BE2C (cell line): ENCODE data around the gene EXOSC10.
"Not testable (repeated sequence)": the region's sequence is repeated elsewhere in the genome, so short reads cannot be mapped to it uniquely, and the experiment has no call there.

Source experiments
- DNase-seq: peaks from one replicate; pipeline ENCODE4 v3.0.0-alpha.2; 2020
- H3K27me3 ChIP-seq: fragments of 250-450 bp; sonication (Bioruptor Pico); 2 replicates; pipeline ENCODE4 v1.5.1; 2020; ENCODE audit warnings: mild to moderate bottlenecking
- H3K36me3 ChIP-seq: fragments of 250-450 bp; sonication (Bioruptor Pico); 2 replicates; pipeline ENCODE4 v1.5.1; 2020; ENCODE audit warnings: mild to moderate bottlenecking
- H3K4me1 ChIP-seq: fragments of 250-450 bp; sonication (Bioruptor Pico); 2 replicates; pipeline ENCODE4 v1.5.1; 2020
- H3K4me3 ChIP-seq: 2 replicates; pipeline ENCODE4 v1.5.1; 2011; ENCODE audit warnings: low read depth, low read length
- H3K9me3 ChIP-seq: fragments of 250-450 bp; sonication (Bioruptor Pico); 2 replicates; pipeline ENCODE4 v1.5.1; 2020
- TF ChIP-seq, protein P1 (sequence below): IDR thresholded peaks from 2 replicates; pipeline ENCODE4 v1.5.1; 2012; ENCODE audit warnings: mild to moderate bottlenecking, low read depth, low read length

Gene EXOSC10

DNA sequence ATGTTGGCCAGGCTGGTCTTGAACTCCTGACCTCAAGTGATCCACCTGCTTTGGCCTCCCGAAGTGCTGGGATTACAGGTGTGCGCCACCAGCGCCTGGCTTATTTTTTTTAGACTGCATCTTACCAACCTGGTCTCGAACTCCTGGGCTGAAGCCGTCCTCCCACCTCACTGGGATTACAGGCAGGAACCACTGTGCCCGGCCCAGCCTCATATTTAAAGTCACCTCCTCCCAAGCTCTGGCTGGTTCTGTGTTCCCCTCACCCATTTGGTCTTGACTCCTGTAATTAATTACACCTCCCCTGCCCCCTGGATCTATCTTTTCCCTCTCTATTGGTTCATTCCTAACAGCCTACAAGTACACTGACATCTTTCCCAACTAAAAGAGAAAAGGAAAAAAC lies 1.7 kb upstream of the EXOSC10 start:
- TF ChIP-seq, protein P1, sequence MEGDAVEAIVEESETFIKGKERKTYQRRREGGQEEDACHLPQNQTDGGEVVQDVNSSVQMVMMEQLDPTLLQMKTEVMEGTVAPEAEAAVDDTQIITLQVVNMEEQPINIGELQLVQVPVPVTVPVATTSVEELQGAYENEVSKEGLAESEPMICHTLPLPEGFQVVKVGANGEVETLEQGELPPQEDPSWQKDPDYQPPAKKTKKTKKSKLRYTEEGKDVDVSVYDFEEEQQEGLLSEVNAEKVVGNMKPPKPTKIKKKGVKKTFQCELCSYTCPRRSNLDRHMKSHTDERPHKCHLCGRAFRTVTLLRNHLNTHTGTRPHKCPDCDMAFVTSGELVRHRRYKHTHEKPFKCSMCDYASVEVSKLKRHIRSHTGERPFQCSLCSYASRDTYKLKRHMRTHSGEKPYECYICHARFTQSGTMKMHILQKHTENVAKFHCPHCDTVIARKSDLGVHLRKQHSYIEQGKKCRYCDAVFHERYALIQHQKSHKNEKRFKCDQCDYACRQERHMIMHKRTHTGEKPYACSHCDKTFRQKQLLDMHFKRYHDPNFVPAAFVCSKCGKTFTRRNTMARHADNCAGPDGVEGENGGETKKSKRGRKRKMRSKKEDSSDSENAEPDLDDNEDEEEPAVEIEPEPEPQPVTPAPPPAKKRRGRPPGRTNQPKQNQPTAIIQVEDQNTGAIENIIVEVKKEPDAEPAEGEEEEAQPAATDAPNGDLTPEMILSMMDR, result no peak
- no peak overlapping the region for H3K4me3 ChIP-seq
- H3K9me3 ChIP-seq, result no peaks in the 10 kb centered on the region
- H3K36me3 ChIP-seq, result peaks cover 5% of the 10 kb centered on the region
- no peak for DNase-seq
- H3K27me3 ChIP-seq, result no peaks in the 10 kb centered on the region
- H3K4me1 ChIP-seq, result no peaks in the 10 kb centered on the region

DNA sequence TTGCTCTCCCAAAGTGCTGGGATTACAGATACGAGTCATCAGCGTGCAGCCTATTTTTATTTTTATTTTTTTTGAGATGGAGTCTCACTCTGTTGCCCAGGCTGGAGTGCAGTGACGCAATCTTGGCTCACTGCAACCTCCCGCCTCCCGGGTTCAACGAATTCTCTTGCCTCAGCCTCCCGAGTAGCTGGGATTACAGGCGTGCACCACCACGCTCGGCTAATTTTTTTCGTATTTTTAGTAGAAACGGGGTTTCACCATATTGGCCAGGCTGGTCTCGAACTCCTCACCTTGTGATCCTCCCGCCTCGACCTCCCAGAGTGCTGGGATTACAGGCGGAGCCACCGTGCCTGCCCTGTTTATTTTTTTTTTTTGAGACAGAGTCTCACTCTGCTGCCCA lies 1.1 kb upstream of the EXOSC10 start:
- DNase-seq, H3K36me3 ChIP-seq, H3K27me3 ChIP-seq, H3K4me3 ChIP-seq, H3K9me3 ChIP-seq, H3K4me1 ChIP-seq: not testable (repeated sequence)

DNA sequence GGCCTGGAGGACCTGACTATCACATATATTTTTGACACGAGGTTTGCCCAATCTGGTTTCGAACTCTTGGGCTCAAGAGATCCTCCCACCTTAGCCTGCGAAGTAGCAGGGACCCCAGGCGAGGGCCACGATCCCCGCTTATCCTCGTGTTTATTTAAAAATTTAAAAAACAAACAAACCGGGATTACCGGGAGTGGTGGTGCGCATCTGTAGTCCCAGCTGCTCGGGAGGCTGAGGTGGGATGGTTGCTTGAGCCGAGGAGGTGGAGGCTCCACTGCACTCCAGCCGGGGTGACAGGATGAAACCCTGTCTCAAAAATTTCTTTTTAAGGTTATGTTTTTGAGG lies 452 bp upstream of the EXOSC10 start:
- H3K36me3 ChIP-seq, result peaks cover 5% of the 10 kb centered on the region
- no peaks in the 10 kb centered on the region for H3K4me1 ChIP-seq
- H3K4me3 ChIP-seq, result peak overlapping the region; percentile 80
- DNase-seq, result no peak
- no peaks in the 10 kb centered on the region for H3K27me3 ChIP-seq
- TF ChIP-seq, protein P1, result no peak
- no peaks in the 10 kb centered on the region for H3K9me3 ChIP-seq

DNA sequence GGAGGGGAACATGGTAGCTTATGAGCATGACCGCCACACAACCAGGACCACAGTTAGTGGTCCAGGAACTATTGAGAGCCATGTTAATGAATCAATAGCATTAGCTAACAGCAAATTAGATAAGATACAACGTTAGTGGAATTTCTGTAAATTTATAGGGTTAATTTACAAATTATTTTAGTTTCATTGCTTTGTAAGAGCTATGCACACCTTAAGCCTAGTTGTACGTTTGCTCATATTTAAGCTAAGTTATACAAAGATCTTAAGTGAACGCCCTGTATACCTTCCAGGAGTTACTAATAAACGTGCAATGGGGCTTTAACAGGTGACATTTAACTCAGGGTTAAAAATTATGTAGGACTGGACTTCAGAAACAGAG lies 749 bp downstream of the EXOSC10 start:
- Histone ChIP-seq H3K36me3 (peaks cover 9% of the 10 kb centered on the region), H3K27me3 (no peaks in the 10 kb centered on the region), H3K4me1 (no peaks in the 10 kb centered on the region), H3K4me3 (peak overlapping the region; percentile 80), H3K9me3 (no peaks in the 10 kb centered on the region)
- no peak for DNase-seq
- TF ChIP-seq, protein P1, result no peak

DNA sequence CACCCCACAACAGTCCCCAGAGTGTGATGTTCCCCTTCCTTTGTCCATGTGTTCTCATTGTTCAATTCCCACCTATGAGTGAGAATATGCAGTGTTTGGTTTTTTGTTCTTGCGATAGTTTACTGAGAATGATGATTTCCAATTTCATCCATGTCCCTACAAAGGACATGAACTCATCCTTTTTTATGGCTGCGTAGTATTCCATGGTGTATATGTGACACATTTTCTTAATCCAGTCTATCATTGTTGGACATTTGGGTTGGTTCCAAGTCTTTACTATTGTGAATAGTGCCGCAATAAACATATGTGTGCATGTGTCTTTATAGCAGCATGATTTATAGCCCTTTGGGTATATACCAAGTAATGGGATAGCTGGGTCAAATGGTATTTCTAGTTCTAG lies 15.9 kb downstream of the EXOSC10 start:
- H3K9me3 ChIP-seq, result not testable (repeated sequence)

DNA sequence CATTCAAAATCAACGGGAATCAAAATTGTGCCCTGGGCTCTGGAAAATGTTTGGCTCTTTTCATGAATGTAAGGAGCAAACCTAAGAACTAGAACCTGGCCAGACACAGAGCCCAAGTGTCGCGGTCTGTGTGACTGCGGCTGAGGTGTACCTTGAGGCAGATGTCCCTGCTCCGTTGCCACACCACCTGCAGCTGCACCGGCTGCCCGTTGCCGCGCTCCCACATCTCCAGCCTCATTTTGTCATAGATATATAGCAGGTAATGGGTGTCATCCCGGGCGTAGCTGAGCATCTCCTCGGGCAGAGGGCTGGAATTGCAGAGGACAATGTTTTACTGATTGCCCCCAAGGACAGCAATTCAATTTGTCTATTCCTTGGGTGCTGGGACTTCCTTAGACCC lies 18.7 kb downstream of the EXOSC10 start:
- Histone ChIP-seq H3K4me3 (no peak overlapping the region), H3K27me3 (no peaks in the 10 kb centered on the region), H3K36me3 (peaks cover 39% of the 10 kb centered on the region), H3K9me3 (no peaks in the 10 kb centered on the region), H3K4me1 (no peaks in the 10 kb centered on the region)
- TF ChIP-seq, protein P1, result no peak
- no peak for DNase-seq

More for the DNA sequence above, 15.9 kb downstream of the EXOSC10 start:
- H3K4me1 ChIP-seq, H3K27me3 ChIP-seq, H3K4me3 ChIP-seq, DNase-seq: not testable (repeated sequence)
- H3K36me3 ChIP-seq, result peaks cover 41% of the 10 kb centered on the region

DNA sequence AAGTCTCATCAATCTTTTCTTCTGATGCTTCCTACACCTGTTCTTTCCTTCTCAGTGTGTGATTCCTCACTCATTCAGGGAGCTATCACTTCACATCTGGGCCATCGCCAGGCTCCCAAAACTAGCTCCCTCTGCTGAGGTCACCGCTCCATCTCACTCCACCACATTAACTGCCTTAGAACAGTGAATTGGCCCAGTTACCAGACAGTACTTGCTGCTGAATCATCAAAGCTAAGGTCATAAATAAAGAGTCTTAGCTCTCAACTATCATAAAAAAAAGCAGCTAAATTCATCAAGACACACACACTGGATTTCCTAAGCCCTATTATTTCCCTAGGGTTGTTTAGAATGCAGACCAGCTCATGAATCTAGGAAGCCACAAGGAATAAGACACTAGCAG lies 21.0 kb downstream of the EXOSC10 start:
- Histone ChIP-seq H3K4me3 (no peak overlapping the region), H3K4me1 (no peaks in the 10 kb centered on the region), H3K36me3 (peaks cover 49% of the 10 kb centered on the region), H3K27me3 (no peaks in the 10 kb centered on the region), H3K9me3 (no peaks in the 10 kb centered on the region)
- TF ChIP-seq, protein P1, result no peak
- DNase-seq, result no peak

DNA sequence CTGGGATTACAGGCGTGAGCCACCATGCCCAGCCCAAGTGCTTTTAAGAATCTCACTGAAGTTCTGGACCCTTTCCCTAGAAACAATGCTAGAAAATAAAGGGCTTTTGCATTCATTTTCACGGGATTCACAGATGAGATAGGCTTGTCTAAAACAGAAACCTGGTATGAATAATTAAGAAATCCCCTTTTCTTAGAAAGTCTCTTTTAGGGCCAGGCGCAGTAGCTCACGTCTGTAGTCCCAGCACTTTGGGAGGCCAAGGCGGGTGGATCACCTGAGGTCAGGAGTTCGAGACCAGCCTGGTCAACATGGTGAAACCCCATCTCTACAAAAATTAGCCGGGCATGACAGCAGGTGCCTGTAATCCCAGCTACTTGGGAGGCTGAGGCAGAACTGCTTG lies 26.3 kb downstream of the EXOSC10 start:
- H3K36me3 ChIP-seq, result peaks cover 38% of the 10 kb centered on the region
- not testable (repeated sequence) for H3K9me3 ChIP-seq, DNase-seq, H3K4me3 ChIP-seq, H3K4me1 ChIP-seq, H3K27me3 ChIP-seq
